Upper lobe of left lung (tissue), 6 donors: Measurements from ENCODE around the gene RIN3. TPM values are rescaled to one million over a fixed set of nuclear protein-coding genes. Genes with fewer than 3 reads are reported as not detected.
"Not testable (repeated sequence)": the region's sequence is repeated elsewhere in the genome, so short reads cannot be mapped to it uniquely, and the experiment has no call there.

Experiments used
- ATAC-seq, 2 donors: fragments of 200-7000 bp; cut with Tn5 transposase; one replicate each; pipeline ENCODE4 v1.9.1; 2022; ENCODE audit warnings: mild to moderate bottlenecking in 2 of 2, moderate library complexity in 2 of 2; ENCODE audit not compliant: low FRiP score in 2 of 2
- DNase-seq, 2 donors: peaks; one replicate each; pipeline ENCODE4 v3.0.0-alpha.2; 2019 to 2020
- H3K27ac ChIP-seq, 4 donors: fragments of 200-600 bp; sonication (generic); one replicate each; pipeline ENCODE4 v1.5.1; 2016 to 2019
- H3K27me3 ChIP-seq, 4 donors: fragments of 200-600 bp; sonication (generic); one replicate each; pipeline ENCODE4 v1.5.1; 2017 to 2019
- H3K36me3 ChIP-seq, 4 donors: fragments of 200-600 bp; sonication (generic); one replicate each; pipeline ENCODE4 v1.5.1; 2016 to 2019
- H3K4me1 ChIP-seq, 4 donors: fragments of 200-600 bp; sonication (generic); one replicate each; pipeline ENCODE4 v1.5.1; 2018 to 2019
- H3K4me3 ChIP-seq, 4 donors: fragments of 200-600 bp; sonication (generic); one replicate each; pipeline ENCODE4 v1.5.1; 2017 to 2019; ENCODE audit warnings: mild to moderate bottlenecking in 2 of 4, moderate library complexity in 1 of 4
- H3K9me3 ChIP-seq, 4 donors: fragments of 200-600 bp; sonication (generic); one replicate each; pipeline ENCODE4 v1.5.1; 2018 to 2019
- CTCF ChIP-seq, 6 experiments: fragments of 450-650 bp in 4 of 6; fragments of 200-600 bp in 2 of 6; sonication (generic) in 2 of 6; IDR thresholded peaks; one replicate each; pipeline ENCODE4 v1.5.1; 2016 to 2019; ENCODE audit warnings: antibody characterized with exemption in 6 of 6
- EP300 ChIP-seq, 4 donors: sonication (generic); formaldehyde crosslinking; IDR thresholded peaks; one replicate each; pipeline ENCODE4 v1.5.1; 2017; ENCODE audit warnings: antibody characterized with exemption in 4 of 4, control low read depth in 2 of 4
- POLR2A ChIP-seq, 4 donors: fragments of 450-650 bp; IDR thresholded peaks; one replicate each; pipeline ENCODE4 v1.5.1; 2016 to 2017; ENCODE audit warnings: antibody characterized with exemption in 4 of 4, mild to moderate bottlenecking in 2 of 4
- POLR2AphosphoS5 ChIP-seq, 2 donors: sonication (generic); formaldehyde crosslinking; IDR thresholded peaks; one replicate each; pipeline ENCODE4 v1.5.1; 2017; ENCODE audit warnings: antibody characterized with exemption in 2 of 2
- WGBS, 2 donors: methylation state at CpG; one replicate each; pipeline ENCODE4 v1.1.5; 2017 to 2018; 5-methylcytosine and 5-hydroxymethylcytosine counted together
- total RNA-seq, 6 donors: library from RNA; depleted of rRNA in 4 of 6; stranded (reverse); fragments of >200 nt in 4 of 6; gene quantifications; one replicate each; pipeline versions ENCODE4 v1.1.0 to v1.2.1, GENCODE V29; 2016 to 2021
- donor health status: DM: no; HTN: no; CAD: no; lungs with moderate emphysema.
- donor health status: DM: no; HTN: yes; CAD: no; lungs with severe emphysema.

Gene RIN3
- total RNA-seq, 6 donors from 2014 or later: 19.0 to 88.0 (median 59.7) TPM

- ATAC-seq: no peak
- H3K9me3 ChIP-seq: no peaks in the 10 kb centered on the region
- peaks cover 9 to 24% (median 20%) of the 10 kb centered on the region in 4 donors for H3K4me1 ChIP-seq
- H3K4me3 ChIP-seq: no peak overlapping the region
- DNase-seq: no peak
- 66 to 85% methylated on average over 4 to 5 of the region's 5 CpGs for WGBS, 2 donors
- no peaks in the 10 kb centered on the region for H3K27me3 ChIP-seq
- no peak overlapping the region for H3K27ac ChIP-seq
- no peak for TF ChIP-seq POLR2A (IDR thresholded peaks at IDR 0.05)
- no peak for TF ChIP-seq CTCF (IDR thresholded peaks at IDR 0.05)
- TF ChIP-seq EP300 (IDR thresholded peaks at IDR 0.05): no peak
- TF ChIP-seq POLR2AphosphoS5 (IDR thresholded peaks at IDR 0.05): no peak
- H3K36me3 ChIP-seq: peaks cover 4 to 65% (median 33%) of the 10 kb centered on the region in 4 donors
Measured at GRCh38 chr14:92678766-92679165, 165.2 kb downstream of the RIN3 start.

- Histone ChIP-seq H3K27me3 (no peaks in the 10 kb centered on the region), H3K4me3 (no peak overlapping the region), H3K4me1 (peaks cover 9 to 24% (median 20%) of the 10 kb centered on the region in 4 donors), H3K9me3 (no peaks in the 10 kb centered on the region), H3K27ac (peak overlapping the region in 1 of 4 donors; percentile 35), H3K36me3 (peaks cover 4 to 65% (median 33%) of the 10 kb centered on the region in 4 donors)
- TF ChIP-seq CTCF (IDR thresholded peaks at IDR 0.05): no peak
- no peak for TF ChIP-seq POLR2AphosphoS5 (IDR thresholded peaks at IDR 0.05)
- no peak for TF ChIP-seq EP300 (IDR thresholded peaks at IDR 0.05)
- no peak for TF ChIP-seq POLR2A (IDR thresholded peaks at IDR 0.05)
- ATAC-seq: no peak
- 83 to 92% methylated on average over 1 to 2 of the region's 4 CpGs for WGBS, 2 donors
- peak in 1 of 2 donors; percentile 15 for DNase-seq
Measured at GRCh38 chr14:92679246-92679645, 165.7 kb downstream of the RIN3 start.

DNA sequence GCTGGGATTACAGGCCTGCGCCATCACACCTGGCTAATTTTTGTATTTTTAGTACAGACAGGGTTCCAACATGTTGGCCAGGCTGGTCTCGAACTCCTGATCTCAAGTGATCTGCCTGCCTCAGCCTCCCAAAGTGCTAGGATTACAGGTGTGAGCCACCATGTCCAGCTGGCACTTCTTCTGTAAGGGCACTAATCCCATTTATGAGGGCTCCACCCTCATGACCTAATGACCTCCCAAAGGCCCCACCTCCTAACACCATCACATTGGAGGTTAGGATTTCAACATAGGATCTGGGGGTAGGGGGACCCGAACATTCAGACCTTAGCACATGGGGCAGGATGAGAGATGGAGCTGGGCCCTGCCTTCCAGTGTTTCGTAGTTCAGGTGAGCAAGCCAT lies 166.7 kb downstream of the RIN3 start:
- 73 to 90% methylated on average over 4 of the region's 4 CpGs for WGBS, 2 donors
- peak in 1 of 2 donors; percentile 15 for DNase-seq
- not testable (repeated sequence) for ATAC-seq, H3K9me3 ChIP-seq, H3K4me3 ChIP-seq, H3K27me3 ChIP-seq
- peaks cover 9 to 23% (median 19%) of the 10 kb centered on the region in 4 donors for H3K4me1 ChIP-seq
- H3K36me3 ChIP-seq: peaks cover 7 to 73% (median 41%) of the 10 kb centered on the region in 4 donors
- peak overlapping the region in 1 of 4 donors; percentile 28 for H3K27ac ChIP-seq

- Histone ChIP-seq H3K36me3 (peaks cover 7 to 76% (median 47%) of the 10 kb centered on the region in 4 donors), H3K27ac (peak overlapping the region in 2 of 4 donors; percentile 21 to 28), H3K9me3 (no peaks in the 10 kb centered on the region), H3K4me3 (no peak overlapping the region), H3K4me1 (peaks cover 9 to 18% (median 13%) of the 10 kb centered on the region in 4 donors), H3K27me3 (no peaks in the 10 kb centered on the region)
- WGBS, 2 donors: 33 to 38% methylated on average over 11 to 13 of the region's 13 CpGs
- peak; percentile 82 to 87 for DNase-seq
- TF ChIP-seq POLR2AphosphoS5 (IDR thresholded peaks at IDR 0.05) (peak in 1 of 2 donors; percentile 21), CTCF (IDR thresholded peaks at IDR 0.05) (peak; percentile 93 to 99 (median 95)), EP300 (IDR thresholded peaks at IDR 0.05) (no peak), POLR2A (IDR thresholded peaks at IDR 0.05) (no peak)
- peak; percentile 76 to 78 for ATAC-seq
Measured at GRCh38 chr14:92680781-92681650, 167.4 kb downstream of the RIN3 start.

DNA sequence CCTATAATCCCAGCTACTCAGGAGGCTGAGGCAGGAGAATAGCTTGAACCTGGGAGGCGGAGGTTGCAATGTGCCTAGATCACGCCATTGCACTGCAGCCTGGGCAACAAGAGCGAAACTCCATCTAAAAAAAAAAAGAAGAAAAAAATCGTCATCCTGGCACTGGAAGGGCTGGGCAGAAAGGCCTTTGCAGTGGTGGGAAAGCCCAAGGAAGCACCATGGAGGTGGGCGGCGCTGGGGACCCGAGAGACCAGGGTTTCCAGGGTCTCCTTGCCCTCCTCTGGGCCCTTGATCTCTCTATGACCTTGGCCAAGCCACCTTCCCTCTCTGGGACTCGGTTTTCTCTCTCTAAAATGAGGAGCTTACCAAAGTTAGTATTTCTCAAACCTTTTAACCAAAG lies 169.5 kb downstream of the RIN3 start:
- ATAC-seq (no peak), DNase-seq (no peak)
- Histone ChIP-seq H3K27ac (no peak overlapping the region), H3K9me3 (no peaks in the 10 kb centered on the region), H3K4me3 (no peak overlapping the region), H3K27me3 (no peaks in the 10 kb centered on the region), H3K4me1 (peaks cover 13 to 24% (median 19%) of the 10 kb centered on the region in 4 donors), H3K36me3 (peaks cover 2 to 78% (median 46%) of the 10 kb centered on the region in 4 donors)
- 93 to 95% methylated on average over 8 of the region's 8 CpGs for WGBS, 2 donors
- TF ChIP-seq POLR2AphosphoS5 (IDR thresholded peaks at IDR 0.05) (no peak), EP300 (IDR thresholded peaks at IDR 0.05) (no peak), CTCF (IDR thresholded peaks at IDR 0.05) (no peak), POLR2A (IDR thresholded peaks at IDR 0.05) (no peak)
